ENCODE results near the gene UGGT2.
"Not testable (repeated sequence)": the region's sequence is repeated elsewhere in the genome, so short reads cannot be mapped to it uniquely, and the experiment has no call there.

UGGT2 gene

DNA sequence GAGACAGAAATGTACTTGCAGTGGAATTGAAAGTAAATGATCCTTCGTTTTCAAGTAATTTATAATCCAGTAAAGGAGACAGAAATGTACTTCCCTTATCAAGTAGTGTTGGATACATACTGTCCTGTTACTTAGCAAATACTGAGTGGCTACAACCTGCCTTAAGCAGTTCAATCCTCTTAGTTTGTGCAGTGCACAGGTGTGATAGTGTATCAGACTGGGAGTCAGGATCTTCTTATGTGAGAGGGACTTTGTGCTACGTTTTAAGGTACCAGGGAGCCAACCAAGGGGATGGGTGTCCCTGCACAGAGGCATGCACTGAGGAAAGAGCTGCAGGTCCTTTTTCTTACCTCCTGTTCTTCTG, 265.1 kb downstream of the UGGT2 start:
- TF ChIP-seq CTCF (IDR thresholded peaks at IDR 0.05; ENCODE audit: insufficient read depth, low read depth, low read length, missing control alignments) = no peak
- no peak overlapping the region for H3K4me3 ChIP-seq (ENCODE audit: low read depth, low read length)
- DNase-seq (ENCODE audit: low read depth) = no peak

DNA sequence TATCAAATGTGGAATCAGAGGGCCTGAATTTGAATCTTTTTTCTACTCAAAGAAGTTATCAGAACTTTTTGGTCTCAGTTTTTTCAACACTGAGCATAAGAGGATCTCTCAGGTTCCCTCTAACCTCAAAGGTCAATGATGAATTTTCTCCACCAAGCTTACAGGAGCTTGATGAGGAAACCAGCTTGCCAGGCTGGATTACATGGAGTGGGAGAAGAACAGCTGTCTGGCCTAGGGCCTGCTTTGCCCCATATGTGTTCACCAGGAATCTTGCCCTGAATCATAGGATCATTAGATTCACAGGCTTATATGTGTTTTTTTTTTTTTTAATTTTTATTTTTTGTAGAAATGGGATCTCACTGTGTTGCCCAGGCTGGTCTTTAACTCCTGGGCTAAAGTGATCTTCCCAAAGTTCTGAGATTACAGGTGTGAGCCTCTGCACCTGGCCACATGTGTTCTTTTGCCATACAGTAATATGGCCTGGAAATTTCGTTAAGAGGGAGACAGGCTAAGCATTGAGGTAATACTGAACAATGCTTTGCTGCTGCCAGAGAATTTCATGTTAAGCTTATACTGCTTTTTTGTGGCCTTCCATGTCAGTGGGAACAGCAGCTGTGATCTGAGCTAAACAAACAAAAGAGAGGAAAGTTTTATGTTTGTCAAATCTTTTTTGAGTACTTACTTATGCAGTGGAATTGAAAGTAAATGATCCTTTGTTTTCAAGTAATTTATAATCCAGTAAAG, 265.7 kb downstream of the UGGT2 start:
- DNase-seq (ENCODE audit: low read depth) = no peak
- H3K4me3 ChIP-seq (ENCODE audit: low read depth, low read length) = no peak overlapping the region
- no peak for TF ChIP-seq CTCF (IDR thresholded peaks at IDR 0.05; ENCODE audit: insufficient read depth, low read depth, low read length, missing control alignments)

- no peak overlapping the region for H3K4me3 ChIP-seq (ENCODE audit: low read depth, low read length)
- no peak for TF ChIP-seq CTCF (IDR thresholded peaks at IDR 0.05; ENCODE audit: insufficient read depth, low read depth, low read length, missing control alignments)
- no peak for DNase-seq (ENCODE audit: low read depth)
Measured at GRCh38 chr13:95784900-95785290, 268.3 kb downstream of the UGGT2 start.

- TF ChIP-seq CTCF (IDR thresholded peaks at IDR 0.05; ENCODE audit: insufficient read depth, low read depth, low read length, missing control alignments) = no peak
- DNase-seq (ENCODE audit: low read depth) = no peak
- no peak overlapping the region for H3K4me3 ChIP-seq (ENCODE audit: low read depth, low read length)
Measured at GRCh38 chr13:95784161-95784899, 268.9 kb downstream of the UGGT2 start.

DNA sequence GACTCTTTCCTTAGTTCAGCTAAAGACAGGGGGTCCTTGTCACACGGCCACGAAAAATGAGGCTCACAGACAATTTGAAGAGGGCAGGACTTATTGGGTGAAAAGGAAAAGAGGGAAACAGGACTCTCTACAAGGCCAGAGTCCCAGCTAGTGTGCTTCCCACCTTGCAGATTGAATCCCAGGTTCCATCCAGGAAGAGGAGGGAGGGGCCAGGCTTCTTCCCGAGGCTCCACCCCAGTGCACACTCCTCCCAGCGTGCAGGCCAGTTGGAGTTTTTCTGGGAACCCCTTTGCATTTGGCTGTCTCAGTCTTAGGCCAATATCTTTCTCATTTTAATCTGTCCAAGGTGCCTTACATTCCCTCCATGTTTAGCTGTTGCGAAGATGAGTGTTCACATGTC, 269.5 kb downstream of the UGGT2 start:
- no peak overlapping the region for H3K4me3 ChIP-seq (ENCODE audit: low read depth, low read length)
- TF ChIP-seq CTCF (IDR thresholded peaks at IDR 0.05; ENCODE audit: insufficient read depth, low read depth, low read length, missing control alignments) = no peak
- DNase-seq (ENCODE audit: low read depth) = no peak

- not testable (repeated sequence) for DNase-seq (ENCODE audit: low read depth); H3K4me3 ChIP-seq (ENCODE audit: low read depth, low read length)
Measured at GRCh38 chr13:95781940-95782339, 271.3 kb downstream of the UGGT2 start.

DNA sequence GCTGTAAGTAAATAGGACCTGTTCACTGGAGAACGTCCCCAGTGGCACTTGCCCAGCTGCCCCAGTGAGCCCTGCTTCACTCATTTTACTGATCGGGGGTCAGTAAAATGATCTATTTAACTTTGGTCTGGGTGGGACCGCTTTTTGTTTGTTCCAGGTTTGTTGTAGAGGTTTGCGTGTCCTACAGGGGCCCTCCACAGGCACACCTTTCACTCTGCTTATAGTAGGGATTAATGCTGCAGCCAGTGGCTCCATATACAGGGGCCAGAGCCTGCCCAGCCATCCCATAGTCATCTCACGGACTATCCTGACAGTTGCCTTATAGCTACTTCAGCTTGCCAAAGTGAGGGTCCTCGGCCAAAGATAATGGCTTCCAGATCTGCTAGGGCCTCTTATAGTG, 272.2 kb downstream of the UGGT2 start:
- no peak overlapping the region for H3K4me3 ChIP-seq (ENCODE audit: low read depth, low read length)
- TF ChIP-seq CTCF (IDR thresholded peaks at IDR 0.05; ENCODE audit: insufficient read depth, low read depth, low read length, missing control alignments) = no peak
- no peak for DNase-seq (ENCODE audit: low read depth)

Data from GM12865 (cell line).